Activated CD4-positive, alpha-beta T cell treated with anti-CD3 and anti-CD28 coated beads for 36 hours (primary cell): ENCODE measurements around the gene MRPL12. TPM values are rescaled to one million over a fixed set of nuclear protein-coding genes. Genes with fewer than 3 reads are reported as not detected.
"Not testable (repeated sequence)": the region's sequence is repeated elsewhere in the genome, so short reads cannot be mapped to it uniquely, and the experiment has no call there.

Experiments used
- ATAC-seq: fragments of 200-7000 bp; cut with Tn5 transposase; one replicate; pipeline ENCODE4 v1.10.0; 2021; ENCODE audit warnings: mild to moderate bottlenecking, moderate library complexity
- CTCF ChIA-PET: fragments of 350-600 bp; sonication (Branson Sonifier 250); formaldehyde crosslinking; loops from one replicate; lab custom pipeline; 2021; ENCODE audit warnings: antibody characterized with exemption; lab: Charles Lee
- POLR2A ChIA-PET: fragments of 350-600 bp; sonication (Branson Sonifier 250); formaldehyde crosslinking; loops from one replicate; lab custom pipeline; 2021; ENCODE audit warnings: antibody characterized with exemption, inconsistent platforms; lab: Charles Lee
- DNase-seq: peaks from one replicate; pipeline ENCODE4 v3.0.0-alpha.2; 2020
- H3K27ac Mint-ChIP-seq: one replicate; pipeline ENCODE4 v1.8.0; 2021; ENCODE audit warnings: mixed read lengths
- H3K27me3 Mint-ChIP-seq: one replicate; pipeline ENCODE4 v1.8.0; 2021; ENCODE audit warnings: mixed read lengths
- H3K36me3 Mint-ChIP-seq: one replicate; pipeline ENCODE4 v1.8.0; 2021; ENCODE audit warnings: low read depth, mixed read lengths
- H3K4me1 Mint-ChIP-seq: one replicate; pipeline ENCODE4 v1.8.0; 2021; ENCODE audit warnings: mixed read lengths
- H3K4me3 Mint-ChIP-seq: one replicate; pipeline ENCODE4 v1.8.0; 2021; ENCODE audit warnings: mild to moderate bottlenecking, moderate library complexity, mixed read lengths
- H3K9me3 Mint-ChIP-seq: one replicate; pipeline ENCODE4 v1.8.0; 2021; ENCODE audit warnings: low read depth, mixed read lengths
- intact Hi-C, 2 experiments: fragments of 100-400 bp; cut with DNase I in 1 of 2; cut with micrococcal nuclease in 1 of 2; formaldehyde crosslinking; loops; one replicate each; pipeline versions ENCODE4 v1.14.2 to v1.15.1; 2022 to 2024; cut with DNase I, micrococcal nuclease
- total RNA-seq, 2 experiments: library from RNA; stranded (reverse); gene quantifications; one replicate each; pipeline ENCODE4 v1.2.3, GENCODE V29; 2021

MRPL12 gene
- total RNA-seq, 2 experiments from 2014 or later = 94.0 to 116 TPM

DNA sequence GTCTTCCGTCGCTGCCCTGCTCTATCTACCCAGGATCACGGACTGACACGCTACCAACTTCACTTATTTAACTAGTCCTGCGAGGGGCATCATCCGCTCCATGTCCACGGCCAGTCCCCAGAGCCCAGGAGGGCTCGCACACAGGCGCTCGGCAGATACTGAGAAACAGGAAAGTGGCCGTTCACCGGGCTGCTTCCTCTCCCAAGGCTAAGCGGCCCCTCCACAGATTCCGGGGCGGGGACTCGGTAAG lies 37.1 kb upstream of the MRPL12 start:
- DNase-seq (peak; percentile 48), ATAC-seq (peak; percentile 15)
- ChIA-PET CTCF (interaction anchor here (0.5 to 0.6 kb wide), 2 partner anchors 10 to 187 kb away, joined by 3 read pairs; no protein-coding TSS in a partner anchor), POLR2A (interaction anchor here (0.7 to 1.5 kb wide), 4 partner anchors 18 to 148 kb away, joined by 3 to 7 read pairs (median 4); partner anchors contain the start of genes ARL16 and HGS)
- Mint-ChIP-seq H3K9me3 (no peaks in the 10 kb centered on the region), H3K27ac (peak overlapping the region; percentile 97), H3K36me3 (peaks cover 41% of the 10 kb centered on the region), H3K4me3 (peak overlapping the region; percentile 91), H3K4me1 (peaks cover 53% of the 10 kb centered on the region), H3K27me3 (no peaks in the 10 kb centered on the region)
- intact Hi-C loops = loop anchor here (1.0 to 5.0 kb wide), 12 partner anchors 17 to 443 kb away; partner anchors contain the start of genes MRPL12 (in 2 of the 2), P4HB (in 2 of the 2), ALYREF (in 1 of the 2) and ANAPC11 (in 1 of the 2)

DNA sequence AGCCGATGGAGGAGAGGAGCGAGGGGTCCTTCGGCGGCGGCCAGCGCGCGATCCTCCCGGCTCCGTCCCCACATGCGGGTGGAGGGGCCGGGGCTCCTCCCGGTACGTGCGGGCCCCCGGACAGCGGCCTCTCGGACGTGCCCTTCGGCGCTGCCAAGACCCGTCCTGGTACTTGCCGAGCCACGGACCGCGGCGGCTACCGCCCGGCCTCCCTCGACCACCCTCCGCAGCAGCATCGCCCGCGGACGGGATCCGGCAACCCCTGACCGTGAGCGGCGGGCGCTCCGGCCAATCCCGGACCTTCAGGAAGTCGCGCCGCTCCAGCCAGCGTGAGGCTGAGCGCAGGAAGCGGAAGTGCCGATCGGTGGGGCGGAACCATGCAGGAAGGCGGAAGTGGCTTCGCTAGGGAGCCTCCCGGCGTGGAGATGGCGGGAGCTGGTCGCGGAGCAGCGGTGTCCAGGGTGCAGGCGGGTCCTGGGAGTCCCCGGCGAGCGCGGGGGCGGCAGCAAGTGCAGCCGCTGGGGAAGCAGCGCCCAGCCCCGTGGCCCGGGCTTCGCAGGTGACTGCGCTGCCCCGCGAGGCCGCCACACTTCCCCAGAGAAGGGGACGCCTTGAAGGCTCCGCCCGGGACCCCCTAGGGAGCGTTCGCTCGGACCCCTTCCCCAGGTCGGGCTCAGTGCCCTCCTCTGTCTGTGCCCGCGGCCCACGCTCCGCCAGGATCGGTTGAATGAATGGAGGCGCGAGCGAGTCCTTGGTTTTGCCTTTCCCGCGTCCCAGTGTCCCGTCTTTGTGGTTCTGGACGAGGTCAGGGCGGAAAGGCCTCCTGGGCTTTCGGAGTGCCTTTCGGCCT lies 36.6 kb upstream of the MRPL12 start, which contains the start of the genes CCDC137 and OXLD1:
TSS of gene CCDC137 (plus strand) at position 396 of the 850 bp plus-strand sequence. CDS start at position 426, 30 bp downstream.
TSS of gene OXLD1 (minus strand) at position 264 of the 850 bp plus-strand sequence. CDS start at position 236, 28 bp downstream.
- Mint-ChIP-seq H3K4me1 (peaks cover 53% of the 10 kb centered on the region), H3K27me3 (no peaks in the 10 kb centered on the region), H3K4me3 (peak within 1 kb of the TSS; percentile 91), H3K27ac (peak within 1 kb of the TSS; percentile 97), H3K36me3 (peaks cover 46% of the 10 kb centered on the region), H3K9me3 (no peaks in the 10 kb centered on the region)
- intact Hi-C loops = loop anchor here (1.0 to 5.0 kb wide), 12 partner anchors 17 to 444 kb away; partner anchors contain the start of genes MRPL12 (in 2 of the 2), P4HB (in 2 of the 2), ALYREF (in 1 of the 2) and ANAPC11 (in 1 of the 2)
- ATAC-seq (peak; percentile 91), DNase-seq (peak; percentile 97)
- ChIA-PET POLR2A (interaction anchor here (0.6 to 1.5 kb wide), 3 partner anchors 17 to 37 kb away, joined by 4 to 7 read pairs (median 6); partner anchors contain the start of genes ARL16, HGS and MRPL12), CTCF (interaction anchor here (0.5 to 0.6 kb wide), 3 partner anchors 9 to 186 kb away, joined by 3 read pairs; no protein-coding TSS in a partner anchor)

DNA sequence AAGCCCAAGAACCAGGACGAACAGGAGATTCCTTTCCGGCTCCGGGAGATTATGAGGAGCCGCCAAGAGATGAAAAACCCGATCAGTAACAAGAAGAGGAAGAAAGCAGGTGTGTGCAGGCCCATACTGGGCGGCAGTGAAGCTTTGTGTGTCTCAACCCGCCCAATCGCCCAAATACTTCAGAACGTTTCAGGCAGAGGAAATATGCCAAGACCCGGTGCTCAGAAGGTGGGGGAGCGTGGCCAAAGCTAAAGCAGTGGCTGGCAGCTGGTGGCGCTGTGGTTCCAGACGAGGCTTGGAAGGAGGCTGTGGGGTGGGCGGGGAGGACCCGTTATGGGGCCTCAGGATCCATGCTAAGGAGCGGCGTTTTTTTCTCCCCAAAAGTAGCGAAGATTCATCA lies 35.4 kb upstream of the MRPL12 start:
- Mint-ChIP-seq H3K27ac (peak overlapping the region; percentile 88), H3K4me1 (peaks cover 49% of the 10 kb centered on the region), H3K36me3 (peaks cover 58% of the 10 kb centered on the region), H3K9me3 (no peaks in the 10 kb centered on the region), H3K27me3 (no peaks in the 10 kb centered on the region), H3K4me3 (peak overlapping the region; percentile 91)
- ATAC-seq = no peak
- intact Hi-C loops = loop anchor here (2.0 to 5.0 kb wide), 4 partner anchors 15 to 445 kb away; partner anchors contain the start of genes ARL16 (in 1 of the 2), CEP131 (in 1 of the 2), MRPL12 (in 1 of the 2) and P4HB (in 1 of the 2)
- POLR2A ChIA-PET = no interaction called here
- CTCF ChIA-PET = interaction anchor here (0.6 to 1.5 kb wide), 2 partner anchors 11 to 166 kb away, joined by 3 to 5 read pairs; no protein-coding TSS in a partner anchor
- peak; percentile 61 for DNase-seq

DNA sequence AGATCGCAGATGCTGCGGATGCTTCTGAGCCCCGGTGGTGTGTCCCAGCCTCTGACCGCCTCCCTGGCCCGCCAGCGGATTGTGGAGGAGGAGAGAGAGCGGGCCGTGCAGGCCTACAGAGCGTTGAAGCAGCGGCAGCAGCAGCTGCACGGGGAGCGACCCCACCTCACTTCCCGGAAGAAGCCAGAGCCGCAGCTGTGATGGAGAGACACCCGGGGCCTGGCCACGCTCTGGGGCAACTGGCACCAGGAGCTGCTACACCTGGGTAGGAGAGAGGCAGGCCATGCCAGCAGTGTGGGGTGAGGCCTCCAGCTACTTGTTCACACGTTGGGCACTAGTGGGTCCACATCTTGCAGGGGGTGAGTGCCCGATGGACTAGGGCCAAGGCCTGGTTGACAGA lies 30.7 kb upstream of the MRPL12 start:
- no peak overlapping the region for H3K27ac Mint-ChIP-seq
- no peak for DNase-seq
- H3K36me3 Mint-ChIP-seq = peaks cover 52% of the 10 kb centered on the region
- intact Hi-C loops = no loop called here
- no peak for ATAC-seq
- ChIA-PET POLR2A (no interaction called here), CTCF (no interaction called here)
- H3K4me3 Mint-ChIP-seq = no peak overlapping the region
- H3K9me3 Mint-ChIP-seq = no peaks in the 10 kb centered on the region
- peaks cover 17% of the 10 kb centered on the region for H3K4me1 Mint-ChIP-seq
- no peaks in the 10 kb centered on the region for H3K27me3 Mint-ChIP-seq

DNA sequence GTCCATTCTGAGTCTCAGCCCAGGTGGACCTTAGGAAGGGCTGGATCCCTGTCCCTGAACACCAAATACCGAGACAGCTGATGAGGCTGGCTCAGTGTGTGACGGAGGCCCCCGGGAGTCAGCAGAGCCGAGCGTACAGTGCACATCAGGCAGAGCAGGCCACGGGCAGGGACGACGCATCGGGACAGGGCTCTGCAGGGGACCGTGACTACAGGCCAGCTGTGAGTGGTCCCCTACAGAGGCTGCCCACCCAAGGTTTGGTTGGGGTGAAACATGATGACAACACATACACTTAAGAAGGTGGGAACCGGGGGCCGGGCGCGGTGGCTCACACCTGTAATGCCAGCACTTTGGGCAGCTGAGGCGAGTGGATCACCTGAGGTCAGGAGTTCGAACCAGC lies 30.2 kb upstream of the MRPL12 start:
- Mint-ChIP-seq H3K4me3 (no peak overlapping the region), H3K36me3 (peaks cover 48% of the 10 kb centered on the region), H3K27me3 (no peaks in the 10 kb centered on the region), H3K4me1 (peaks cover 12% of the 10 kb centered on the region), H3K27ac (no peak overlapping the region), H3K9me3 (no peaks in the 10 kb centered on the region)
- POLR2A ChIA-PET = no interaction called here
- intact Hi-C loops = no loop called here
- CTCF ChIA-PET = no interaction called here
- ATAC-seq (no peak), DNase-seq (no peak)

DNA sequence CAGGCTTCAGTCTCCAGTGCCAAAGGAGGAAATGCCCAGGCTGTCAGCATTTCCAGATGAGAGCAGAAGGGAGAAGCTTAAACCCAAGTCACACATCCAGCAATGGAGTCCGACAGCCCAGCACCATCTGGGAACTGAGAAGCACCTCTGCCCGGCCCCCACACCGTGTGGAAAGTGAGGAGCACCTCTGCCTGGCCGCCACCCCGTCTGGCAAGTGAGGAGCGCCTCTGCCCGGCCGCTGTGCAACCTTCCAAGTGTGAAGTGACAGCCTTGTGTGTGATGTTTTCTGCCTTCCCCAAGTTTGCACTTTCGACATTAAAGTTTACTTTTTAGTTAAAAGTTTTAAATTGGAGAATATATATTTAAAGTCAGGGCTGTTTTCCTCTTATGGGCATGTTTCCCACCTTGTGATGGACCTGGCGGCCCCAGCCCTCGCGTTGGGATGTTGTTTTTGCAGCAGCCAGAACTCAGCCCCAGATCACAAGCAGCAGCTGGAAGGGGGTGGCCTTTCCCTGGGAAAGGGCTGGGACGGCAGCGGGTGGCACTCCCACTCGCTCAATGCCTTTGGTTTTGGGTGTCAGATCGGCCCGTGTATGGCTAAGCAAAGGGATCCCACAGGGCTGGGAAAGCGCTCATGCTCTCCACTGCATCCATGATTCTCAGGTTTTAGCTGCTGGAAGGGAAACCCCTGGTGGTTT lies 29.5 kb upstream of the MRPL12 start:
- Mint-ChIP-seq H3K4me3 (no peak overlapping the region), H3K27ac (no peak overlapping the region), H3K4me1 (peaks cover 6% of the 10 kb centered on the region), H3K27me3 (no peaks in the 10 kb centered on the region), H3K36me3 (peaks cover 42% of the 10 kb centered on the region), H3K9me3 (no peaks in the 10 kb centered on the region)
- intact Hi-C loops = no loop called here
- no peak for ATAC-seq
- no peak for DNase-seq
- ChIA-PET CTCF (interaction anchor here (0.5 to 0.7 kb wide), 2 partner anchors 35 to 100 kb away, joined by 3 to 4 read pairs; no protein-coding TSS in a partner anchor), POLR2A (no interaction called here)

DNA sequence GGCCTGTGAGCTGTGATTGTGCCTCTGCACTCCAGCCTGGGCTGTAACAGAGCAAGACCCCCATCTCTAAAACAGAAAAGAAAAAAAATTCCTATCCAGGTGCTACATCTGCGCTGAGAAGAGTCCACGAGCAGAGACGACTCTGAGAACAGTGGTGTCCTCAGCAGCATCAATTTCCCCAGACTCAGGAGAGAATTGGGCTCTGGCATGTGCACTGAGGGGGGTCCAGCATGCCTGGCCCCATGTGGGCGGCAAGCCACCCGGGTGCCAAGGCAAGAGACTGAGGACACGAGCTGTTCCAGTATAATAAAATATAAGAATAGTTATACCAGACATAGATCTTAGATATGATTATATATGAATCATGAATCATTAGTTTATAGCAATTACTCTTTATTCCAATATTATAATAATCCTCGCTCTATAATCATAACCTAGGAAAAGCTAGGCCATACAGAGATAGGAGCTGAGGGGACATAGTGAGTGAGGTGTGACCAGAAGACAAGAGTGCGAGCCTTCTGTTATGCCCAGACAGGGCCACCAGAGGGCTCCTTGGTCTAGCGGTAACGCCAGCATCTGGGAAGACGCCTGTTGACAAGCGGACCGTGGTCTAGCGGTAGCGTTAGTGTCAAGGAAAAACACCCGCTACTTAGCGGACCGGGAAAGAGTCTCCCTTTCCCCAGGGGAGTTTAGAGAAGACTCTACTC lies 27.5 kb upstream of the MRPL12 start:
- not testable (repeated sequence) for H3K27ac Mint-ChIP-seq, H3K9me3 Mint-ChIP-seq, H3K4me1 Mint-ChIP-seq, H3K4me3 Mint-ChIP-seq, ATAC-seq, H3K27me3 Mint-ChIP-seq
- ChIA-PET CTCF (interaction anchor here (0.6 to 1.8 kb wide), 5 partner anchors 9 to 305 kb away, joined by 3 to 6 read pairs (median 3); partner anchors contain the start of gene CCDC137), POLR2A (interaction anchor here (0.7 to 1.1 kb wide), 2 partner anchors 8 to 37 kb away, joined by 3 read pairs; partner anchors contain the start of genes ARL16 and HGS)
- peaks cover 30% of the 10 kb centered on the region for H3K36me3 Mint-ChIP-seq
- DNase-seq = peak; percentile 49
- intact Hi-C loops = loop anchor here in 1 of 2 experiments (5.0 kb wide), 1 partner anchor 37 kb away; the partner anchor contains the start of gene SLC25A10

DNA sequence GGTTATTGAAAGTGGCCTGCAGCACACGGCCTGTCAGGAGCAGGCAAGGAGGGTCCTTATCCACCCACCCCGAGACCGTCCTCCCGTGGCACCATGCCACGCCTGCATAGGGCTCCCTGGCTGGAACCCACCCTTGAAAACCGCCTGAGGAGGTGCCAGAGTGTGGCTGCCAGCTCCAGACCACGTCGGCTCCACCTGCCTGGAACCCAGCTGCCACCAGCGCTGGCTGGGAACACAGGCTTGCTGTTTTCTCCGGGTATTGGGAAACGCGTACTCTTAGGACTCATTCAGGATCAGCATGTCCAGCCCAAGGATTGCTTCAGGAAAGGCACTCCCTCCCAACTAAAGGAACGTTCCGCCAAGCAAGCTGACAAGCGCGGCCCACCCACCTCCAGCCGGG lies 26.3 kb upstream of the MRPL12 start:
- Mint-ChIP-seq H3K9me3 (no peaks in the 10 kb centered on the region), H3K27ac (no peak overlapping the region), H3K27me3 (no peaks in the 10 kb centered on the region), H3K4me3 (no peak overlapping the region), H3K4me1 (no peaks in the 10 kb centered on the region), H3K36me3 (peaks cover 28% of the 10 kb centered on the region)
- CTCF ChIA-PET = interaction anchor here (1.8 kb wide), 1 partner anchor 36 kb away, joined by 4 read pairs; no protein-coding TSS in a partner anchor
- POLR2A ChIA-PET = no interaction called here
- DNase-seq (no peak), ATAC-seq (no peak)
- intact Hi-C loops = loop anchor here in 1 of 2 experiments (5.0 kb wide), 1 partner anchor 35 kb away; the partner anchor contains the start of gene SLC25A10

DNA sequence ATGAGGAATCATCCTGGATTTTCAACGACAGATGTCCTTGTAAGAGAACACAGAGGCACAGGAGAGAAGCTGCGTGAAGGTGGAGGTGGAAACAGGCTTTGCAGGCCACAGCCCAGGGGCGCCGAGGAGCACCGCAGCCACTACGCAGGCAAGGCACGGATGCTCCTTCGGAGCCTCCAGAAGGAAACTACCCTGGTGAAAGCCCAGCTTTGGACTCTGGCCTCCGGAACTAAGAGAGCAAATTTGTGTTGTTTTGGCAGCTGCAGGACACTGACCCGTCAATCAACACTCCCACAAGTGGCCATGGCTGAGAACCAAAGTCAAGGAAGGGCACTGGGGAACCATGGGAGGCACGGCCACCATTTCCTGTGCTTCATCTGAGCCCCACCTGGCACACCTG lies 23.0 kb upstream of the MRPL12 start:
- Mint-ChIP-seq H3K36me3 (peaks cover 23% of the 10 kb centered on the region), H3K4me1 (peaks cover 14% of the 10 kb centered on the region), H3K27ac (no peak overlapping the region), H3K27me3 (no peaks in the 10 kb centered on the region), H3K9me3 (no peaks in the 10 kb centered on the region), H3K4me3 (no peak overlapping the region)
- DNase-seq (no peak), ATAC-seq (no peak)
- intact Hi-C loops = loop anchor here in 1 of 2 experiments (5.0 kb wide), 1 partner anchor 168 kb away; the partner anchor contains the start of gene ACTG1
- ChIA-PET CTCF (interaction anchor here (0.7 kb wide), 1 partner anchor 17 kb away, joined by 4 read pairs; no protein-coding TSS in a partner anchor), POLR2A (no interaction called here)

DNA sequence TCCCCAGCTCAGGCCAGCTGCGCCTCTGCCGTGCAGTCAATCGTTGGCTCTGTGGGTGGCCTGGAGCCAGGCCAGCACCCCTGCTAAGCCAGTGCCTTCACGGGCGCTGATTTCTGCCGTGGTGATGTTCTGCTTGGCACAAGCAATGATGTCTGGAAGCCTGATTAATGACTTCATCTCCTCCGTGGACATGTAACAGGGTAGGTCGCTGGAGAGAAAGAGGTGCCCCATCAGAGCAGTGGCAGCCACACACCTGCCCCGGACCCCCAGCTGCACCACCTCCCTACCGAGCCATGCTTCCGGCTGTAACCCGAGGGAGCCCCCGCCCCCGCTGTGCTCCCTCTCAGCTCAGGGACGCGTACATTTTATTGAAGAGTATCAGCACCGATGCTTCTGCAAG lies 21.5 kb upstream of the MRPL12 start:
- ChIA-PET CTCF (interaction anchor here (0.6 kb wide), 1 partner anchor 225 kb away, joined by 3 read pairs; no protein-coding TSS in a partner anchor), POLR2A (no interaction called here)
- ATAC-seq (no peak), DNase-seq (no peak)
- no peaks in the 10 kb centered on the region for H3K27me3 Mint-ChIP-seq
- H3K27ac Mint-ChIP-seq = no peak overlapping the region
- H3K4me1 Mint-ChIP-seq = peaks cover 26% of the 10 kb centered on the region
- no peaks in the 10 kb centered on the region for H3K9me3 Mint-ChIP-seq
- no peak overlapping the region for H3K4me3 Mint-ChIP-seq
- peaks cover 32% of the 10 kb centered on the region for H3K36me3 Mint-ChIP-seq
- intact Hi-C loops = loop anchor here (2.0 to 5.0 kb wide), 3 partner anchors 13 to 341 kb away; partner anchors contain the start of genes ACTG1 (in 1 of the 2), CENPX (in 1 of the 2) and LRRC45 (in 1 of the 2)
